ENCODE measurements around the gene DNAH14.
"Not testable (repeated sequence)": the region's sequence is repeated elsewhere in the genome, so short reads cannot be mapped to it uniquely, and the experiment has no call there.

DNAH14 gene

DNA sequence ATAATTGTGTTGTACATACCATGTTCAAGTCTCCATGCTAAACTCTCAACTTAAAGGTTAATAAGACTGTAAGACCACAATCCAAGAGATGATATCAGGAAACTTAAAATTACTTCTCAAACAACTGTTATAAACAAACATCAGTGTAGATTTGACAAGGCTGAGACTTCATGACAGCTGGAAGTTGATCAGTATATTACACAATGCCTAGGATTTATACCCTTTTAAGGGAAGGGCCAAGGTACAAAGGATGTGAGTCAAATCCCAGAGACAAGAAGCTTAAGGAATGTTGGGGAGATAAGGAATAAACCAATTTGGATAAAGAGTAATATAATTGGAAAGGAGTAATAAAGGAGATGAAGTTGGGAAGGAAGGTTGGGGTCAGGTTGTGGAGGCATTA, 399.6 kb downstream of the DNAH14 start:
- FAIRE-seq (no peak), DNase-seq (ENCODE audit: insufficient read length, low spot score) (no peak)
- TF ChIP-seq POLR2AphosphoS5 (IDR thresholded peaks at IDR 0.05; ENCODE audit: low read depth, low read length) = no peak
- no peak for TF ChIP-seq SPI1 (IDR thresholded peaks at IDR 0.05; ENCODE audit: low read depth, low read length)
- TF ChIP-seq POLR2A (IDR thresholded peaks at IDR 0.05; ENCODE audit: low read depth, low read length) = no peak
- no peak for TF ChIP-seq POU2F2 (IDR thresholded peaks at IDR 0.05; ENCODE audit: low read depth, low read length)
- no peak for TF ChIP-seq PAX5 (IDR thresholded peaks at IDR 0.05; ENCODE audit: insufficient read depth, low read length, severe bottlenecking)
- no peak for TF ChIP-seq TAF1 (IDR thresholded peaks at IDR 0.05; ENCODE audit: low read depth, low read length)

DNA sequence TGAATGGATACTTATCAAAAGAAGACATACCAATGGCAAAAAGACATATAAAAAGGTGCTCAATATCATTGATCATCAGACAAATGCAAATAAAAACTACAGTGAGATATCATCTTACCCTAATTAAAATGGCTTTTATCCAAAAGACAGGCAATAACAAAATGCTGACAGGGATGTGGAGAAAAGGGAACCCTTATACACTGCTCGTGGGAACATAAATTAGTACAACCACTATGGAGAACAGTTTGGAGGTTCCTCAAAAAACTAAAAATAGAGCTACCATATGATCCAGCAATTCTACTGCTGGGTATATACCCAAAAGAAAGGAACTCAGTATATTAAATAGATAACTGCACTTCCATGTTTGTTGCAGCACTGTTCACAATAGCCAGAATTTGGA, 400.5 kb downstream of the DNAH14 start:
- not testable (repeated sequence) for FAIRE-seq; DNase-seq (ENCODE audit: insufficient read length, low spot score)

DNA sequence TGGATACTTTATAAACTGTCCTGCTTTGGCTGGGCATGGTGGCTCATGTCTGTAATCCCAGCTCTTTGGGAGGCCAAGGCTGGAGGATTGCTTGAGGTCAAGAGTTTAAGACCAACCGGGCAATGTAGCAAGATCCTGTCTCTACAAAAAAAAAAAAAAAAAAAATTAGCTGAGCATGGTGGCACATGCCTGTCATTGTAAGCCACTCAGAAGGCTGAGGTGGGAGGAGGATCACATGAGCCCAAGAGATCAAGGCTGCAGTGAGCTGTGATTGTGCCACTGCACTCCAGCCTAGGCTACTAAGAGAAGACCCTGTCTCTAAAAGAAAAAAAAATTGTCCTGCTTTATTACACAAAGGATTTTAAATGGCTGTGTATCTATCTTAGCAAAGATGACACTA, 403.2 kb downstream of the DNAH14 start:
- no peak for DNase-seq (ENCODE audit: insufficient read length, low spot score)
- no peak for TF ChIP-seq POLR2A (IDR thresholded peaks at IDR 0.05; ENCODE audit: low read depth, low read length)
- no peak for TF ChIP-seq SPI1 (IDR thresholded peaks at IDR 0.05; ENCODE audit: low read depth, low read length)
- no peak for TF ChIP-seq POLR2AphosphoS5 (IDR thresholded peaks at IDR 0.05; ENCODE audit: low read depth, low read length)
- no peak for TF ChIP-seq PAX5 (IDR thresholded peaks at IDR 0.05; ENCODE audit: insufficient read depth, low read length, severe bottlenecking)
- TF ChIP-seq TAF1 (IDR thresholded peaks at IDR 0.05; ENCODE audit: low read depth, low read length) = no peak
- no peak for TF ChIP-seq POU2F2 (IDR thresholded peaks at IDR 0.05; ENCODE audit: low read depth, low read length)
- no peak for FAIRE-seq

DNA sequence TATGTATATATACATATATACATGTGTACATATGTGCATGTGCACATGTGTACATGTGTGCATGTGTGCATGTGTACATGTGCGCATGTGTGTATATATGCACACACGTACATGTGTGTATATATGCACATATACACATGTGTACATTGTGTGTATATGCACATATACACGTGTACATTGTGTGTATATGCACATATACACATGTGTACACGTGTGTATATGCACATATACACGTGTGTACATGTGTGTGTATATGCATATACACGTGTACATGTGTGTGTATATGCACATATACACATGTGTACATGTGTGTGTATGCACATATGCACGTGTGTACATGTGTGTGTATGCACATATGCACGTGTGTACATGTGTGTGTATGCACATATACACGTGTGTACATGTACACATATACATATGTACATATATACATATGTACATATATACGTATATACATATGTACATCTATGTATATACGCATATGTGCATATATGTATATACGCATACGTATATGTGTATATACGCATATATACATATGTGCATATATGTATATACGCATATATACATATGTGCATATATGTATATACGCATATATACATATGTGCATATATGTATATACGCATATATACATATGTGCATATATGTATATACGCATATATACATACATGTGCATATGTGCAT, 405.8 kb downstream of the DNAH14 start:
- peak; percentile 40 for FAIRE-seq
- DNase-seq (ENCODE audit: insufficient read length, low spot score) = not testable (repeated sequence)

DNA sequence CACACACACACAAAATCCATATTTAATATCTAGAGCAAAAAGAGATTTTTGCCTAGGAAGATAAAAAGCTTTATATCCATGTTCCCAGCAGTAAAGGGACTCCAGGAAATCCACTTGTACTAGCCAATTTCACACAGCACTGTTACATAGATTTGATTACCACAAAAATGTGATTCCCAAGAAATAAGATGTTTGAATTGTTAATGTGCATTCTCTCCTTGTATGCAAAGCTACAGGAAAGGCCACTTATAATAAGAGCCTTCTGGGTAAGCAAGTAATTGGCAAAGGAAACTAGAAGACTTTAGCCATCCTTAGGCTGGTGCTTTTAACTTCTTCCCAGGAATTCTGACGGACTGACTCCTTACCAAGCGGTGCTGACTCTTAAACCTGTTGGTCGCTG, 409.1 kb downstream of the DNAH14 start:
- no peak for FAIRE-seq
- TF ChIP-seq SPI1 (IDR thresholded peaks at IDR 0.05; ENCODE audit: low read depth, low read length) = no peak
- no peak for TF ChIP-seq POU2F2 (IDR thresholded peaks at IDR 0.05; ENCODE audit: low read depth, low read length)
- no peak for TF ChIP-seq TAF1 (IDR thresholded peaks at IDR 0.05; ENCODE audit: low read depth, low read length)
- no peak for TF ChIP-seq PAX5 (IDR thresholded peaks at IDR 0.05; ENCODE audit: insufficient read depth, low read length, severe bottlenecking)
- no peak for TF ChIP-seq POLR2A (IDR thresholded peaks at IDR 0.05; ENCODE audit: low read depth, low read length)
- TF ChIP-seq POLR2AphosphoS5 (IDR thresholded peaks at IDR 0.05; ENCODE audit: low read depth, low read length) = no peak
- no peak for DNase-seq (ENCODE audit: insufficient read length, low spot score)

DNA sequence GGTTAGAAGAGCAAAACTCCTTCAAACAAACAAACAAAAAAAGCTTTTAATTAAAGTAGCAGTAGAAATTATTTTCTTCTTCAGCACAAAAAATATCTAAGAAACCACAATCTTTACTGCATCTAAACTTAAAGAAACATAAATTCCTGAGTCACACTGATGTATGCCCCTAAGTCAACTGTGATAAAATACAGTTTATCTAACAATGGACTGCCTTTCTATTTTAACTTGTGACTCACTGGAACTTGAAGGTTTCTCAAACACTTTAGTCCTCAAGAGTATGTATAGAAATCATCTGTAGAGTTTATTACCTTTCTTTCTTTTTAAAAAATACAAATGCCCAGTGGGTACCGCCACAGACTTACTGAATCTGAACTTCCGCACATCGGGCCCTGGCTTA, 412.2 kb downstream of the DNAH14 start:
- TF ChIP-seq TAF1 (IDR thresholded peaks at IDR 0.05; ENCODE audit: low read depth, low read length) (no peak), SPI1 (IDR thresholded peaks at IDR 0.05; ENCODE audit: low read depth, low read length) (no peak)
- no peak for DNase-seq (ENCODE audit: insufficient read length, low spot score)
- no peak for FAIRE-seq

DNA sequence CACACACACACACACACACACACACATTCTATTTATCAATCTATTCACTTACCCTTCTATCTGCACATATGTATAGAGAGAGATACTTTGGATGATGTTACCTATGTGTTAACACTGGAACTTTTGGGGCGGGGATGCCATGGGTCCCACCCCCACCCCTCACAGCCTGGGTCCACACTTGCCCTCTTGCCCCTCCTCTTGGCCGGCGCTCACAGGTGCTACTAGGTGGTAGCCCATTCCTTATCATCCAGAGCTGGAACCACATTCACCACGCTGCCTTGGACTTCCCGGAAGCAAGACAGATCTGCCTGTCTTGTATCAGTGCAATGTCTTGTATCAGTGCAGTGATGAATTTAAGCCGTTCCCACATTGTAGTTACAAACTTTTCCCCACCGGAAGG, 413.2 kb downstream of the DNAH14 start:
- no peak for DNase-seq (ENCODE audit: insufficient read length, low spot score)
- no peak for FAIRE-seq
- no peak for TF ChIP-seq SPI1 (IDR thresholded peaks at IDR 0.05; ENCODE audit: low read depth, low read length)
- no peak for TF ChIP-seq POU2F2 (IDR thresholded peaks at IDR 0.05; ENCODE audit: low read depth, low read length)
- TF ChIP-seq POLR2AphosphoS5 (IDR thresholded peaks at IDR 0.05; ENCODE audit: low read depth, low read length) = no peak
- no peak for TF ChIP-seq TAF1 (IDR thresholded peaks at IDR 0.05; ENCODE audit: low read depth, low read length)
- TF ChIP-seq PAX5 (IDR thresholded peaks at IDR 0.05; ENCODE audit: insufficient read depth, low read length, severe bottlenecking) = no peak
- no peak for TF ChIP-seq POLR2A (IDR thresholded peaks at IDR 0.05; ENCODE audit: low read depth, low read length)

DNA sequence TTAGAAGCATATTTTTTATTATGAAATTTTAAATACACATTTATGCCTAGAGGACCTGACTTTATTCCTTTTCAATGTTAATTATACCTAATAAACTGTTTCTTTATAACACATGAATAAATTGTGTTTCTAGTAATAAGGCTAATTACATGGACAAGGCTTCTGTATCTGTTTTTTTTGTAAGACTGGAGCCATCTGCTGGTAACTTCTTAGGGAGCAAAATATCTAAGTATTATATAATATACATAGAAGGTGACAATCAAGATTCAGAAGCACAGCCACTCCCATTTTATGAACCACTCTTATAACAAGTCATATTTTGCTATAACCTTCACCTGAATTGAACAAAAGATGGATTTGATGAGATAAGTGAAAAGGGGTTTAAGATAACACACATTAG, 414.1 kb downstream of the DNAH14 start:
- no peak for TF ChIP-seq SPI1 (IDR thresholded peaks at IDR 0.05; ENCODE audit: low read depth, low read length)
- no peak for TF ChIP-seq POU2F2 (IDR thresholded peaks at IDR 0.05; ENCODE audit: low read depth, low read length)
- no peak for TF ChIP-seq POLR2AphosphoS5 (IDR thresholded peaks at IDR 0.05; ENCODE audit: low read depth, low read length)
- TF ChIP-seq TAF1 (IDR thresholded peaks at IDR 0.05; ENCODE audit: low read depth, low read length) = no peak
- no peak for TF ChIP-seq PAX5 (IDR thresholded peaks at IDR 0.05; ENCODE audit: insufficient read depth, low read length, severe bottlenecking)
- no peak for TF ChIP-seq POLR2A (IDR thresholded peaks at IDR 0.05; ENCODE audit: low read depth, low read length)
- no peak for FAIRE-seq
- no peak for DNase-seq (ENCODE audit: insufficient read length, low spot score)

DNA sequence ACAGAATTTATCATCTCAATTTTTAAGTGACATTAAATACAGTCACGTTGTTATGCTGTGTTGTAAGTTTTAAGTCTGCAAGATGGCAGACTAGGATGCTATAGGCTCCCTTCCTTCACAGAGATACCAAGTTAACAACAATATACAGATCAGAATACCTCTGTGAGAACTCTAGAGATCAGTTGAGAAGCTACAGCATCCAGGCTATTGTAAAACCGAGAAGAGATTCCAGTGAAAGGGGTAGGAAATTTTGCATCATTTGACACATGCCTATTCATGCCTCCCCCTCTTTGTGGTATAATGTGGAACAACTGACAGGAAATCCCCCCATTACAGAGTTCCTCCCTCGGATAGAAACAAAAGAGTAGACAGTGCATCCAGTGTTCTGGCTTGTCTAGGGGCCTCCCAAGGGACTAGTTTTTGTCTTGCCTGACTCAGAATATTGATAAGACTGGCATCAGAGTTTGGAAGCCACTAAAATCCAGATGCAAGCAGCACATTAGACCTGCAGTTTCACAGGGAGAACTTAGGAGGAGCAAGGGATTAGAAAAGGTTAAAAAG, 417.7 kb downstream of the DNAH14 start:
- no peak for FAIRE-seq
- no peak for DNase-seq (ENCODE audit: insufficient read length, low spot score)
- no peak for TF ChIP-seq SPI1 (IDR thresholded peaks at IDR 0.05; ENCODE audit: low read depth, low read length)
- TF ChIP-seq TAF1 (IDR thresholded peaks at IDR 0.05; ENCODE audit: low read depth, low read length) = no peak
- no peak for TF ChIP-seq PAX5 (IDR thresholded peaks at IDR 0.05; ENCODE audit: insufficient read depth, low read length, severe bottlenecking)
- TF ChIP-seq POU2F2 (IDR thresholded peaks at IDR 0.05; ENCODE audit: low read depth, low read length) = no peak
- TF ChIP-seq POLR2AphosphoS5 (IDR thresholded peaks at IDR 0.05; ENCODE audit: low read depth, low read length) = no peak
- TF ChIP-seq POLR2A (IDR thresholded peaks at IDR 0.05; ENCODE audit: low read depth, low read length) = no peak

DNA sequence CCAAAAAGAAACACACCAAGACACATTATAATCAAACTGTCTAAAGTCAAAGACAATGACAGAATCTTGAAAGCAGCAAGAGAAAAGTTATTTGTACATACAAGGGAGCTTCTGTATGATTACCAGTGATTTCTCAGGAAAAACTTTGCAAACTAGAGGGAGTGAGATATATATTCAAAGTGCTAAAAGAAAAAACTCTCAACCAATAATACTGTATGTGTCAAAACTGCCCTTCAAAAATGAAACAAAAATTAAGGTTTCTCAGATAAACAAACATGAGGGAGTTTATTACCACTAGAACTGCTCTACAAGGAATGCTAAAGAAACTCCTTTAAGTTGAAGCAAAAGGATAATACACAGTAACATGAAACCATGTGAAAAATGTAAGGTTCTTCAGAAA, 418.9 kb downstream of the DNAH14 start:
- DNase-seq (ENCODE audit: insufficient read length, low spot score) (no peak), FAIRE-seq (no peak)
- no peak for TF ChIP-seq POLR2AphosphoS5 (IDR thresholded peaks at IDR 0.05; ENCODE audit: low read depth, low read length)
- TF ChIP-seq SPI1 (IDR thresholded peaks at IDR 0.05; ENCODE audit: low read depth, low read length) = no peak
- no peak for TF ChIP-seq POLR2A (IDR thresholded peaks at IDR 0.05; ENCODE audit: low read depth, low read length)
- no peak for TF ChIP-seq PAX5 (IDR thresholded peaks at IDR 0.05; ENCODE audit: insufficient read depth, low read length, severe bottlenecking)
- no peak for TF ChIP-seq TAF1 (IDR thresholded peaks at IDR 0.05; ENCODE audit: low read depth, low read length)
- no peak for TF ChIP-seq POU2F2 (IDR thresholded peaks at IDR 0.05; ENCODE audit: low read depth, low read length)
